Amniotic epithelial cell (primary cell): ENCODE data around the gene YAF2.

Source experiments
- DNase-seq: peaks from one replicate; pipeline ENCODE4 v3.0.0-alpha.2; 2010; ENCODE audit warnings: low read depth

YAF2 gene

GRCh38 chr12:42144408-42145196 is 93.4 kb downstream of the YAF2 start, which contains the start of gene GXYLT1:
Gene GXYLT1 (minus strand): TSS chr12:42144874. CDS start chr12:42144646, 228 bp downstream.
- DNase-seq: peak; percentile 89

- DNase-seq: no peak
Measured at GRCh38 chr12:42144158-42144407, 94.0 kb downstream of the YAF2 start.

- peak; percentile 43 for DNase-seq
Measured at GRCh38 chr12:42143452-42144157, 94.4 kb downstream of the YAF2 start.

- no peak for DNase-seq
Measured at GRCh38 chr12:42141981-42142606, 96.0 kb downstream of the YAF2 start.

GRCh38 chr12:42140901-42141300 is 97.1 kb downstream of the YAF2 start:
- DNase-seq: peak; percentile 56

- DNase-seq: peak; percentile 80
Measured at GRCh38 chr12:42135259-42135814, 102.7 kb downstream of the YAF2 start.

GRCh38 chr12:42130672-42131402 is 107.2 kb downstream of the YAF2 start:
- DNase-seq: peak; percentile 62

GRCh38 chr12:42129595-42130204 is 108.3 kb downstream of the YAF2 start:
- DNase-seq: peak; percentile 71

- DNase-seq: no peak
Measured at GRCh38 chr12:42128888-42129287, 109.2 kb downstream of the YAF2 start.

GRCh38 chr12:42128327-42128726 is 109.7 kb downstream of the YAF2 start:
- no peak for DNase-seq

GRCh38 chr12:42126963-42127362 is 111.1 kb downstream of the YAF2 start:
- DNase-seq: no peak

- no peak for DNase-seq
Measured at GRCh38 chr12:42125388-42125767, 112.7 kb downstream of the YAF2 start.

GRCh38 chr12:42124764-42125387 is 113.2 kb downstream of the YAF2 start:
- no peak for DNase-seq

GRCh38 chr12:42119085-42119633 is 118.9 kb downstream of the YAF2 start:
- peak; percentile 86 for DNase-seq

- DNase-seq: peak; percentile 47
Measured at GRCh38 chr12:42118136-42118879, 119.7 kb downstream of the YAF2 start.

- no peak for DNase-seq
Measured at GRCh38 chr12:42109031-42109430, 129.0 kb downstream of the YAF2 start.
